Ovary (tissue), 9 donors: ENCODE results near the gene TMTC1. TPM values are rescaled to one million over a fixed set of nuclear protein-coding genes. Genes with fewer than 3 reads are reported as not detected.

ENCODE experiments used
- DNase-seq, 5 donors: peaks; one replicate each; pipeline ENCODE4 v3.0.0-alpha.2; 2019 to 2020
- H3K27ac ChIP-seq, 2 donors: fragments of 200-600 bp; one replicate each; pipeline versions ENCODE4 v1.5.1 to v1.8.0; 2019 to 2022
- H3K27me3 ChIP-seq: fragments of 200-600 bp; one replicate; pipeline ENCODE4 v1.8.0; 2022
- H3K36me3 ChIP-seq: fragments of 200-600 bp; sonication (generic); one replicate; pipeline ENCODE4 v1.5.1; 2019
- H3K4me1 ChIP-seq: one replicate; pipeline ENCODE4 v1.8.1; 2013; ENCODE audit warnings: mild to moderate bottlenecking, moderate library complexity; ENCODE audit not compliant: insufficient read depth
- H3K4me3 ChIP-seq: fragments of 200-600 bp; sonication (generic); one replicate; pipeline ENCODE4 v1.5.1; 2017
- H3K9me3 ChIP-seq, 2 donors: fragments of 200-600 bp in 1 of 2; sonication (generic) in 1 of 2; one replicate each; pipeline versions ENCODE4 v1.5.1 to v1.8.1; 2013 to 2019; ENCODE audit warnings: mild to moderate bottlenecking in 1 of 2, moderate library complexity in 1 of 2
- CTCF ChIP-seq, 3 donors: fragments of 450-650 bp in 2 of 3; fragments of 200-600 bp in 1 of 3; IDR thresholded peaks; one replicate each; pipeline versions ENCODE4 v1.5.1 to v1.8.0; 2016 to 2022; ENCODE audit warnings: antibody characterized with exemption in 3 of 3, mild to moderate bottlenecking in 1 of 3
- EP300 ChIP-seq: sonication (generic); formaldehyde crosslinking; IDR thresholded peaks from one replicate; pipeline ENCODE4 v1.6.1; 2017; ENCODE audit warnings: antibody characterized with exemption
- POLR2A ChIP-seq: fragments of 450-650 bp; IDR thresholded peaks from one replicate; pipeline ENCODE4 v1.6.1; 2017; ENCODE audit warnings: antibody characterized with exemption, mild to moderate bottlenecking, moderate library complexity
- WGBS, 3 donors: extraction: QIAGEN DNeasy Blood & Tissue Kit in 1 of 3; methylation state at CpG; one replicate each; pipeline versions ENCODE4 v1.1.5 to v1.1.7; 2013 to 2017; 5-methylcytosine and 5-hydroxymethylcytosine counted together
- intact Hi-C, 4 donors: fragments of 100-400 bp; cut with DNase I; formaldehyde crosslinking; loops; one replicate each; pipeline versions ENCODE4 v1.11.0 to v1.15.1; 2022 to 2023
- polyA plus RNA-seq, 2 donors: library from polyadenylated mRNA; stranded (reverse); fragments of 200-250 nt in 1 of 2; fragments of 350-450 nt in 1 of 2; fragmentation: Illumina TruSeq in 1 of 2; extraction: RNeasy Lipid Tissue Mini Kit (QIAGEN cat#74804) in 1 of 2; gene quantifications; one replicate each; pipeline ENCODE4 v1.2.3, GENCODE V29; 2013 to 2014
- total RNA-seq, 7 donors: library from RNA; depleted of rRNA in 2 of 7; stranded (reverse); fragments of >200 nt in 2 of 7; fragmentation: NEBNext Ultra II Directional in 3 of 7; extraction: Animal tissue kit (Norgen Biotek cat#: 25700) in 3 of 7; gene quantifications; one replicate each; pipeline versions ENCODE4 v1.1.0 to v1.2.4, GENCODE V29; 2016 to 2023
- donor health status: DM: no; HTN: no; CAD: no; lungs with moderate emphysema.
- donor health status: DM: no; HTN: no; CAD: no.
- donor health status: Bipolar disorder and iron deficiency.
- donor health status: DM: yes; HTN: yes; CAD: no.
- donor health status: DM: no; HTN: no; CAD: no.
- donor health status: DM: yes; HTN: yes; CAD: no.

Gene TMTC1
- total and polyA plus RNA-seq, 9 donors = 8.1 to 46.3 (median 21.3) TPM

DNA sequence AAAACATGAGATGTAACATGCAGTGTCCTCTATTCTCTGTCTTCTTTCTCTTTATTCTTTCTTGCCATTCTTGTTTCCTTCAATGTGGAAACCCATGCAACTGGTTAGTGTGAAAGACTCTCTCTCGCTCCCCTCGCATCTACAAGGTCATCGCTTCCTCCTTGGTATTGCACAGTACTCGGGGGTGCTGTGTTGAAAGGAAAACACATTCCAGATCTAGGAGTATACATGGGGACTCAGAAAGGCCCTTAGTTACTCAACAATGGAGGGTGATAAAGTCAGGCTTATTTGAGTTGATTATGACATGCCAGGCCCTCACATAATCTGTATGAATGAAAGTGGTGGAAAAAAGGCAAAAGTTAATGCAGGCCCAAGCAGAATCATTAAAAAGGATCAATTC lies 210.8 kb downstream of the TMTC1 start:
- Histone ChIP-seq H3K9me3 (no peaks in the 10 kb centered on the region), H3K36me3 (no peaks in the 10 kb centered on the region), H3K4me1 (no peaks in the 10 kb centered on the region), H3K4me3 (no peak overlapping the region), H3K27ac (no peak overlapping the region), H3K27me3 (no peaks in the 10 kb centered on the region)
- intact Hi-C loops = no loop called here
- DNase-seq = no peak
- TF ChIP-seq CTCF (IDR thresholded peaks at IDR 0.05) (no peak), POLR2A (no peak), EP300 (no peak)
- 62 to 68% (median 63%) methylated on average over 4 of the region's 4 CpGs for WGBS, 3 donors

- intact Hi-C loops = no loop called here
- Histone ChIP-seq H3K27me3 (no peaks in the 10 kb centered on the region), H3K27ac (no peak overlapping the region), H3K4me1 (no peaks in the 10 kb centered on the region), H3K36me3 (no peaks in the 10 kb centered on the region), H3K4me3 (no peak overlapping the region), H3K9me3 (no peaks in the 10 kb centered on the region)
- DNase-seq = no peak
- WGBS, 3 donors = 73 to 81% (median 76%) methylated on average over 4 of the region's 4 CpGs
- TF ChIP-seq POLR2A = no peak
These were observed 211.3 kb downstream of the TMTC1 start for GRCh38 chr12:29572464-29572863.

DNA sequence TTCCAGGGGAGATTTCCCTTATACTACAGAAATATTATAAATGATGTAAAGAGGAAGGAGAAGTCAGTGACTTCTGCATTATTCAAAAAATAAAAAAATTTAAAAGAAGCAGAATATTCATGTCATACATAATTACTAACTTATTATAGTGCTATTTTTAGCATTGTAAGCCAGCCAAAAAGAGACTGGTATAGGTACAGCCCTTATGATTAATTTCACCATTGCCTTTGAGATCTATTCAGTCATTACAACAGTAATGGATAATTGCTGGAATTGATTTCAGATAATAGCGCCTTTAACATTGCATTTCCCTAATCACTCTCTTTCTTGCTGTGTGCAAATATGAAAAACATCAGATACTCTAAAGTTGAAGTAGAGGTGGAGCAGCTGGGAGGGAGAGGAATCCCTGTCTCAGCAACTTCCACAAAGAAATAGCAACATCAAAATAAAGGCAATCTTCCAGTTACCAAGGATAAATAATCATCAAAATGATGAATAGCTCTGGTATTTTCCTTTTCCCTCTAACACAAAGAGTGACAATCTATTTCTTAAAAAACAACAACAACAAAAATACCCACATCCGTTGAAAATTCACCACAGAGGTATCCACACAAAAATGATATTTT lies 214.5 kb downstream of the TMTC1 start:
- Histone ChIP-seq H3K4me1 (peaks cover 8% of the 10 kb centered on the region), H3K27ac (no peak overlapping the region), H3K9me3 (no peaks in the 10 kb centered on the region), H3K4me3 (no peak overlapping the region), H3K27me3 (no peaks in the 10 kb centered on the region), H3K36me3 (no peaks in the 10 kb centered on the region)
- intact Hi-C loops = no loop called here
- DNase-seq = no peak
- WGBS, 3 donors = 4 to 19% (median 12%) methylated on average over 2 of the region's 2 CpGs
- TF ChIP-seq POLR2A (no peak), CTCF (IDR thresholded peaks at IDR 0.05) (no peak), EP300 (no peak)

- no peaks in the 10 kb centered on the region for H3K9me3 ChIP-seq
- peaks cover 27% of the 10 kb centered on the region for H3K4me1 ChIP-seq
- H3K4me3 ChIP-seq = no peak overlapping the region
- DNase-seq = no peak
- no peaks in the 10 kb centered on the region for H3K27me3 ChIP-seq
- no peaks in the 10 kb centered on the region for H3K36me3 ChIP-seq
- intact Hi-C loops = no loop called here
- WGBS, 3 donors = 38 to 56% (median 44%) methylated on average over 6 of the region's 6 CpGs
- no peak overlapping the region for H3K27ac ChIP-seq
- TF ChIP-seq EP300 (no peak), POLR2A (no peak), CTCF (IDR thresholded peaks at IDR 0.05) (no peak)
These were observed 217.3 kb downstream of the TMTC1 start for GRCh38 chr12:29566441-29566840.

- Histone ChIP-seq H3K27ac (no peak overlapping the region), H3K27me3 (no peaks in the 10 kb centered on the region), H3K9me3 (no peaks in the 10 kb centered on the region), H3K36me3 (no peaks in the 10 kb centered on the region), H3K4me1 (peaks cover 27% of the 10 kb centered on the region), H3K4me3 (no peak overlapping the region)
- no peak for TF ChIP-seq POLR2A
- no peak for TF ChIP-seq CTCF (IDR thresholded peaks at IDR 0.05)
- no peak for TF ChIP-seq EP300
- WGBS, 3 donors = 95 to 97% (median 96%) methylated on average over 5 of the region's 5 CpGs
- intact Hi-C loops = no loop called here
- no peak for DNase-seq
These were observed 218.0 kb downstream of the TMTC1 start for GRCh38 chr12:29565727-29566126.
